NCI-H1048 (cell line): Measurements from ENCODE around the gene MYADML2.

Experiments used
- DNase-seq: peaks from one replicate; lab custom pipeline; 2025; lab: John Stamatoyannopoulos, UW

Gene MYADML2

GRCh38 chr17:81939218-81939617 lies 7.8 kb downstream of the MYADML2 start:
- no peak for DNase-seq

- no peak for DNase-seq
Measured at GRCh38 chr17:81935709-81936084, 11.3 kb downstream of the MYADML2 start.

GRCh38 chr17:81934850-81935708 lies 12.0 kb downstream of the MYADML2 start:
- DNase-seq = no peak

GRCh38 chr17:81934098-81934757 lies 12.8 kb downstream of the MYADML2 start:
- no peak for DNase-seq

- no peak for DNase-seq
Measured at GRCh38 chr17:81933178-81933699, 13.8 kb downstream of the MYADML2 start.

- DNase-seq = no peak
Measured at GRCh38 chr17:81932333-81932983, 14.6 kb downstream of the MYADML2 start.

GRCh38 chr17:81931557-81932332 lies 15.3 kb downstream of the MYADML2 start:
- no peak for DNase-seq

- no peak for DNase-seq
Measured at GRCh38 chr17:81931189-81931556, 15.9 kb downstream of the MYADML2 start.

GRCh38 chr17:81930142-81931125 lies 16.6 kb downstream of the MYADML2 start:
- DNase-seq = no peak

- no peak for DNase-seq
Measured at GRCh38 chr17:81929253-81930141, 17.5 kb downstream of the MYADML2 start.

GRCh38 chr17:81928544-81929252 lies 18.3 kb downstream of the MYADML2 start:
- no peak for DNase-seq

- peak; percentile 90 for DNase-seq
Measured at GRCh38 chr17:81927653-81928543, 19.1 kb downstream of the MYADML2 start, which contains the start of gene MAFG. MAFG (minus strand) TSS chr17:81927735; CDS start chr17:81923185, 4,550 bp downstream.

GRCh38 chr17:81927152-81927652 lies 19.8 kb downstream of the MYADML2 start:
- DNase-seq = no peak

- no peak for DNase-seq
Measured at GRCh38 chr17:81926451-81927151, 20.4 kb downstream of the MYADML2 start.

- DNase-seq = no peak
Measured at GRCh38 chr17:81925860-81926450, 21.1 kb downstream of the MYADML2 start.
